GM12865 (cell line): ENCODE data around the gene CCDC192.
"Not testable (repeated sequence)": the region's sequence is repeated elsewhere in the genome, so short reads cannot be mapped to it uniquely, and the experiment has no call there.

Source experiments
- DNase-seq: peaks from one replicate; pipeline ENCODE4 v3.0.0; 2010; ENCODE audit warnings: low read depth
- H3K4me3 ChIP-seq: 2 replicates; pipeline ENCODE4 v1.5.1; 2011; ENCODE audit warnings: mild to moderate bottlenecking, low read depth, low read length, control low read depth
- TF ChIP-seq, protein P1 (sequence below): IDR thresholded peaks from 2 replicates; pipeline ENCODE4 v1.5.1; 2011; ENCODE audit warnings: low read length, control low read depth, low read depth, inconsistent platforms; ENCODE audit not compliant: insufficient read depth; ENCODE audit errors: missing control alignments

CCDC192 gene

DNA sequence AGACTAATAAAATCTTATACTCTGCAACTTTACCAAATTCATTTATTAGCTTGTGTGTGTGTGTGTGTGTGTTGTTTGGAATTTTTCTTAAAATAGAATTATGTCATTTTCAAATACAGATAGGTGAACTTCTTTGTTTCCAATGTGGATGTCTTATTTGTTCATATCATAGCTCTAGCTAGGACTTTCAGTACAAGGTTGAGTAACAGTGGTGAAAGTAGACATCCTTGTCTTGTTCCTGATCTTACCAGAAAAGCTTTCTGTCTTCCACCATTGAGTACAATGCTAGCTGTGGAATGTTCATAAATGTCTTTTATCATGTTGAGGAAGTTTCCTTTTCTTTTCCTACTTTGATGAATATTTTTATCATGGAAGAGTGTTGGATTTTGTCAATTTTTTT, 74.8 kb downstream of the CCDC192 start:
- TF ChIP-seq, protein P1, sequence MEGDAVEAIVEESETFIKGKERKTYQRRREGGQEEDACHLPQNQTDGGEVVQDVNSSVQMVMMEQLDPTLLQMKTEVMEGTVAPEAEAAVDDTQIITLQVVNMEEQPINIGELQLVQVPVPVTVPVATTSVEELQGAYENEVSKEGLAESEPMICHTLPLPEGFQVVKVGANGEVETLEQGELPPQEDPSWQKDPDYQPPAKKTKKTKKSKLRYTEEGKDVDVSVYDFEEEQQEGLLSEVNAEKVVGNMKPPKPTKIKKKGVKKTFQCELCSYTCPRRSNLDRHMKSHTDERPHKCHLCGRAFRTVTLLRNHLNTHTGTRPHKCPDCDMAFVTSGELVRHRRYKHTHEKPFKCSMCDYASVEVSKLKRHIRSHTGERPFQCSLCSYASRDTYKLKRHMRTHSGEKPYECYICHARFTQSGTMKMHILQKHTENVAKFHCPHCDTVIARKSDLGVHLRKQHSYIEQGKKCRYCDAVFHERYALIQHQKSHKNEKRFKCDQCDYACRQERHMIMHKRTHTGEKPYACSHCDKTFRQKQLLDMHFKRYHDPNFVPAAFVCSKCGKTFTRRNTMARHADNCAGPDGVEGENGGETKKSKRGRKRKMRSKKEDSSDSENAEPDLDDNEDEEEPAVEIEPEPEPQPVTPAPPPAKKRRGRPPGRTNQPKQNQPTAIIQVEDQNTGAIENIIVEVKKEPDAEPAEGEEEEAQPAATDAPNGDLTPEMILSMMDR = no peak
- DNase-seq = no peak
- H3K4me3 ChIP-seq = no peak overlapping the region

DNA sequence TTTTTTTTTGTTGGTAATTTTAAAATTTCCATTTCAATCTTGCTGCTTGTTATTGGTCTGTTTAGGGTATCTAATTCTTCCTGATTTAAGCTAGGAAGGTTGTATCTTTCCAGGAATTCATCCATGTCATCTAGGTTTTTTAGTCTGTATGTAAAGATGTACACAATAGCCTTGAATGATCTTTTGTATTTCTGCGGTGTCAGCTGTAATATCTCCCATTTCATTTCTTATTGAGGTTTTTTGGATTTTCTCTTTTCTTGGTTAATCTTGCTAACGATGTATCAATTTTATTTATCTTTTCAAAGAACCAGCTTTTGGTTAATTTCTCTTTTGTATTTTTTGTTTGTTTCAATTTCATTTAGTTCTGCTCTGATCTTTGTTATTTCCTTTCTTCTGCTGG, 79.3 kb downstream of the CCDC192 start:
- not testable (repeated sequence) for DNase-seq, H3K4me3 ChIP-seq

- TF ChIP-seq, protein P1 = no peak
- no peak overlapping the region for H3K4me3 ChIP-seq
- DNase-seq = peak; percentile 50
These were observed 82.1 kb downstream of the CCDC192 start for GRCh38 chr5:127785098-127785927.

GRCh38 chr5:127791439-127791838, 88.2 kb downstream of the CCDC192 start:
- DNase-seq = no peak

DNA sequence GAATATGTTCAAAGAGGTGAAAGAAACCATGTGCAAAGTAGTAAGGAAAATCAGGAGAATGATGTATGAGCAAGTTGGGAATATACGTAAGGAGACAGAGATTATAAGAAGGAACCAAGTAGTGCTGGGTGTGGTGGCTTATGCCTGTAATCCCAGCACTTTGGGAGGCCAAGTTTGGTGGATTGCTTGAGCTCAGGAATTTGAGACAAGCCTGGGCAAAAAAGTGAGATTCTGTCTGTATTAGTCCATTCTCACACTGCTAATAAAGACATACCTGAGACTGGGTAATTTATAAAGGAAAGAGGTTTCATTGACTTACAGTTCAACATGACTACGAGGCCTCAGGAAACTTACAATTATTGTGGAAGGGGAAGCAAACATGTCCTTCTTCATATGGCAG, 88.7 kb downstream of the CCDC192 start:
- not testable (repeated sequence) for DNase-seq, H3K4me3 ChIP-seq

More at GRCh38 chr5:127791439-127791838, 88.2 kb downstream of the CCDC192 start:
- H3K4me3 ChIP-seq = no peak overlapping the region
- TF ChIP-seq, protein P1 = no peak

DNA sequence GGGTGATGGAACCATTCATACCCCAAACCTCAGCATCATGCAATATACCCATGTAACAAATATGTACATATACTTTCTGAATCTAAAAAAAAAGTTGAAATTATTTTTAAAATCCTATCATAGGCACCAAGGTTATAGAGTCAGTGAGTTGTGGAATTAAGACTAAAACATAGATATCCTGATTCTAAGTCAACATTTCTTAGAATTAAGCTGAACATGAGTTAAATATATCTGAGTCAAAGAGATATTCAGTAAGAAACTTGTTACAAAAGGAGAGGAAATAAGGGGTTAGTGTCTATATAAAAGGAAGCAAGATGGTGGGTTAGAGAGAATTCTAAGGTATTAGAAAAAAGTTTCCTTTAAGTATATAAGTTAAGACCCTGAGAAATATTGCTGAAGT, 89.9 kb downstream of the CCDC192 start:
- H3K4me3 ChIP-seq = no peak overlapping the region
- TF ChIP-seq, protein P1 = no peak
- no peak for DNase-seq

DNA sequence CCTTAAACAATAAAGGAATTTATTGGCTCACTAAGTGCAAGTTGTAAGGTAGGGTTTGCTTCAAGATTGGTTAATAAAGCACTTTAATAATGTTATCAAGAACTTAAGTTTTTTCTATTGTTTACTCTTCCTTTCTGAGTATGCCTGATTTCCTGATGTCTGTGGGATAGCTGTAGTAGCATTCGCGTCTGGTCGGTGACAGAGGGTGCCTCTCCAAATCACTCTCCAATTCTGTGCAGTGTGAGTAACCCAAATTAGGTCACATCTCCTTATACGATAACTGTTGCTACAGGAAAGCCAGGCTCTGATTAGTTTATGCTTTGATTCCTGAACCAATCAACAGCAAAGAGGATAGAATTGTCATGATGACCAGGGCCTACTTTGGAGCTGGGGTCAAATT, 90.7 kb downstream of the CCDC192 start:
- DNase-seq = no peak
- H3K4me3 ChIP-seq = no peak overlapping the region
- TF ChIP-seq, protein P1 = no peak

GRCh38 chr5:127796211-127796610, 93.0 kb downstream of the CCDC192 start:
- DNase-seq = no peak

More at GRCh38 chr5:127796211-127796610, 93.0 kb downstream of the CCDC192 start:
- TF ChIP-seq, protein P1 = no peak
- H3K4me3 ChIP-seq = no peak overlapping the region
